OCI-LY3 (cell line): ENCODE results near the gene ANTXR2.

Experiments
- H2AFZ ChIP-seq: fragments of 200-600, 300-600 bp; shearing (Covaris generic); 2 replicates; pipeline ENCODE4 v1.6.0; 2014; ENCODE audit warnings: antibody characterized with exemption, low read depth, low read length
- H3K27ac ChIP-seq: fragments of 200-600, 300-600 bp; sonication (generic); 2 replicates; pipeline ENCODE4 v1.5.1; 2014; ENCODE audit warnings: mild to moderate bottlenecking, low read length, moderate library complexity, mixed read lengths
- H3K27me3 ChIP-seq: fragments of 200-600, 300-600 bp; sonication (generic); 2 replicates; pipeline ENCODE4 v1.6.1; 2014; ENCODE audit warnings: low read depth, low read length, mixed read lengths
- H3K36me3 ChIP-seq: fragments of 200-600, 300-600 bp; sonication (generic); replicated peaks from 2 replicates; pipeline ENCODE3; 2014; ENCODE audit warnings: low read depth, low read length, mixed read lengths
- H3K4me1 ChIP-seq: fragments of 300-600, 200-600 bp; sonication (generic); 2 replicates; pipeline ENCODE4 v1.6.1; 2014; ENCODE audit warnings: low read length, mixed read lengths
- H3K4me2 ChIP-seq: fragments of 200-600, 300-600 bp; sonication (generic); 2 replicates; pipeline ENCODE4 v1.6.1; 2014; ENCODE audit warnings: low read length, mixed read lengths
- H3K4me3 ChIP-seq: fragments of 300-600, 200-600 bp; sonication (generic); 2 replicates; pipeline ENCODE4 v1.5.1; 2014; ENCODE audit warnings: antibody characterized with exemption, mild to moderate bottlenecking, low read length, moderate library complexity
- H3K79me2 ChIP-seq: fragments of 300-600, 200-600 bp; shearing (Covaris generic); 2 replicates; pipeline ENCODE4 v1.6.1; 2014; ENCODE audit warnings: mild to moderate bottlenecking, low read length, mixed read lengths
- H3K9ac ChIP-seq: fragments of 300-600, 200-600 bp; shearing (Covaris generic); 2 replicates; pipeline ENCODE4 v1.6.0; 2014; ENCODE audit warnings: mild to moderate bottlenecking, low read length, moderate library complexity
- H3K9me3 ChIP-seq: fragments of 200-600, 300-600 bp; shearing (Covaris generic); 2 replicates; pipeline ENCODE4 v1.6.1; 2014; ENCODE audit warnings: low read length, mixed read lengths; ENCODE audit not compliant: insufficient read depth
- H4K20me1 ChIP-seq: fragments of 200-600, 300-600 bp; sonication (generic); 2 replicates; pipeline ENCODE4 v1.6.1; 2016; ENCODE audit warnings: low read length, mixed read lengths; ENCODE audit not compliant: insufficient read depth
- CTCF ChIP-seq: fragments of 200-600, 300-600 bp; sonication (generic); IDR thresholded peaks from 2 replicates; pipeline ENCODE4 v1.5.1; 2014; ENCODE audit warnings: antibody characterized with exemption, low read length, low read depth
- EZH2phosphoT487 ChIP-seq: fragments of 200-600 bp; shearing (Covaris generic); IDR thresholded peaks from 2 replicates; pipeline ENCODE4 v1.6.1; 2018; ENCODE audit warnings: antibody characterized with exemption, mixed run types, low read depth

The ANTXR2 gene

GRCh38 chr4:80107374-80107773 is 34.3 kb upstream of the ANTXR2 start:
- H2AFZ ChIP-seq: no peak overlapping the region
- no peaks in the 10 kb centered on the region for H3K36me3 ChIP-seq
- no peak overlapping the region for H3K4me2 ChIP-seq
- H3K4me1 ChIP-seq: no peaks in the 10 kb centered on the region
- no peaks in the 10 kb centered on the region for H3K79me2 ChIP-seq
- H4K20me1 ChIP-seq: no peaks in the 10 kb centered on the region
- no peaks in the 10 kb centered on the region for H3K27me3 ChIP-seq
- no peak overlapping the region for H3K9ac ChIP-seq
- H3K27ac ChIP-seq: no peak overlapping the region
- no peak overlapping the region for H3K4me3 ChIP-seq
- TF ChIP-seq CTCF: no peak
- TF ChIP-seq EZH2phosphoT487: no peak
- peaks cover 5% of the 10 kb centered on the region; the same call in 1 of the 2 replicates for H3K9me3 ChIP-seq

- no peaks in the 10 kb centered on the region for H4K20me1 ChIP-seq
- no peaks in the 10 kb centered on the region for H3K36me3 ChIP-seq
- H3K4me1 ChIP-seq: no peaks in the 10 kb centered on the region
- H3K4me3 ChIP-seq: no peak overlapping the region
- no peak overlapping the region for H3K9ac ChIP-seq
- TF ChIP-seq EZH2phosphoT487: no peak
- TF ChIP-seq CTCF: no peak
- H3K79me2 ChIP-seq: no peaks in the 10 kb centered on the region
- no peak overlapping the region for H3K4me2 ChIP-seq
- H3K27ac ChIP-seq: no peak overlapping the region
- H2AFZ ChIP-seq: no peak overlapping the region
- peaks cover 5% of the 10 kb centered on the region; the same call in 1 of the 2 replicates for H3K9me3 ChIP-seq
- no peaks in the 10 kb centered on the region for H3K27me3 ChIP-seq
Observed at GRCh38 chr4:80104927-80105326, 31.9 kb upstream of the ANTXR2 start.

- Histone ChIP-seq H3K4me2 (no peak overlapping the region), H3K4me3 (no peak overlapping the region), H3K27ac (no peak overlapping the region), H3K27me3 (no peaks in the 10 kb centered on the region), H4K20me1 (no peaks in the 10 kb centered on the region), H3K9me3 (peaks cover 5% of the 10 kb centered on the region; the same call in 1 of the 2 replicates), H2AFZ (no peak overlapping the region), H3K79me2 (no peaks in the 10 kb centered on the region), H3K9ac (no peak overlapping the region), H3K36me3 (no peaks in the 10 kb centered on the region), H3K4me1 (no peaks in the 10 kb centered on the region)
- TF ChIP-seq EZH2phosphoT487 (no peak), CTCF (no peak)
Observed at GRCh38 chr4:80103629-80104028, 30.6 kb upstream of the ANTXR2 start.

GRCh38 chr4:80101792-80102116 is 28.7 kb upstream of the ANTXR2 start:
- Histone ChIP-seq H3K27ac (no peak overlapping the region), H3K4me3 (no peak overlapping the region), H3K79me2 (no peaks in the 10 kb centered on the region), H3K9me3 (0 out of 2 replicates have a peak, but pooled peaks cover under 1% of the 10 kb centered on the region), H3K4me2 (no peak overlapping the region), H3K36me3 (no peaks in the 10 kb centered on the region), H3K9ac (no peak overlapping the region), H2AFZ (no peak overlapping the region), H3K27me3 (no peaks in the 10 kb centered on the region), H4K20me1 (no peaks in the 10 kb centered on the region), H3K4me1 (no peaks in the 10 kb centered on the region)
- TF ChIP-seq CTCF (no peak), EZH2phosphoT487 (no peak)
